ENCODE data around the gene CDX1. TPM values are rescaled to one million over a fixed set of nuclear protein-coding genes. Genes with fewer than 3 reads are reported as not detected.

The CDX1 gene
- total and polyA plus RNA-seq, 3 donors from 2014 or later: 3.4 to 5.2 (median 3.4) TPM

Other genes with a start within 250 kb of the CDX1 start
- gene PDE6A, start 222.0 kb upstream of the CDX1 start, total RNA-seq: 1 to 10 TPM; 3.2 to 4.6 TPM
- gene PDE6A, start 222.0 kb upstream of the CDX1 start, polyA plus RNA-seq (ENCODE audit: insufficient read depth, low read depth, low replicate concordance): 2.9 TPM
- 10 to 100 TPM; 13.5 to 16.3 TPM for gene SLC26A2, start 206.0 kb upstream of the CDX1 start, total RNA-seq
- gene SLC26A2, start 206.0 kb upstream of the CDX1 start, polyA plus RNA-seq (ENCODE audit: insufficient read depth, low read depth, low replicate concordance): 7.4 TPM
- gene TIGD6, start 166.1 kb upstream of the CDX1 start, total RNA-seq: 1 to 10 TPM; 7.8 to 9.7 TPM
- 11.2 TPM for gene TIGD6, start 166.1 kb upstream of the CDX1 start, polyA plus RNA-seq (ENCODE audit: insufficient read depth, low read depth, low replicate concordance)
- 10 to 100 TPM; 63.6 to 72.5 TPM for gene HMGXB3, start 166.0 kb upstream of the CDX1 start, total RNA-seq
- 33.5 TPM for gene HMGXB3, start 166.0 kb upstream of the CDX1 start, polyA plus RNA-seq (ENCODE audit: insufficient read depth, low read depth, low replicate concordance)
- gene CSF1R, start 80.2 kb upstream of the CDX1 start, total RNA-seq: 10 to 100 TPM in 1 of 2 donors, 1 to 10 TPM in 1; 4.3 to 15.7 TPM
- gene CSF1R, start 80.2 kb upstream of the CDX1 start, polyA plus RNA-seq (ENCODE audit: insufficient read depth, low read depth, low replicate concordance): 25.4 TPM
- 10 to 100 TPM; 71.2 to 87.0 TPM for gene PDGFRB, start 10.9 kb upstream of the CDX1 start, total RNA-seq
- 61.6 TPM for gene PDGFRB, start 10.9 kb upstream of the CDX1 start, polyA plus RNA-seq (ENCODE audit: insufficient read depth, low read depth, low replicate concordance)
- under 1 TPM in 1 of 2 donors, not detected in 1; 0.12 TPM for gene SLC6A7, start 23.3 kb downstream of the CDX1 start, total RNA-seq
- gene SLC6A7, start 23.3 kb downstream of the CDX1 start, polyA plus RNA-seq (ENCODE audit: insufficient read depth, low read depth, low replicate concordance): not detected
- under 1 TPM; 0.24 to 0.25 TPM for gene CAMK2A, start 123.0 kb downstream of the CDX1 start, total RNA-seq
- gene CAMK2A, start 123.0 kb downstream of the CDX1 start, polyA plus RNA-seq (ENCODE audit: insufficient read depth, low read depth, low replicate concordance): 0.70 TPM
- under 1 TPM; 0.79 to 0.93 TPM for gene ARSI, start 136.1 kb downstream of the CDX1 start, total RNA-seq
- 0.92 TPM for gene ARSI, start 136.1 kb downstream of the CDX1 start, polyA plus RNA-seq (ENCODE audit: insufficient read depth, low read depth, low replicate concordance)
- gene TCOF1, start 190.9 kb downstream of the CDX1 start, total RNA-seq: 10 to 100 TPM; 46.6 to 52.8 TPM
- 22.9 TPM for gene TCOF1, start 190.9 kb downstream of the CDX1 start, polyA plus RNA-seq (ENCODE audit: insufficient read depth, low read depth, low replicate concordance)
- 100 to 1,000 TPM; 137 to 223 TPM for gene CD74, start 246.1 kb downstream of the CDX1 start, total RNA-seq
- gene CD74, start 246.1 kb downstream of the CDX1 start, polyA plus RNA-seq (ENCODE audit: insufficient read depth, low read depth, low replicate concordance): 1,318 TPM